GM12873 (cell line): ENCODE data around the gene ITGA5.

Experiments
- TF ChIP-seq, protein P1 (sequence below): IDR thresholded peaks from 2 replicates; pipeline ENCODE4 v1.5.1; 2012; ENCODE audit warnings: low read depth, mild to moderate bottlenecking, moderate library complexity, low read length, control low read depth; ENCODE audit not compliant: insufficient read depth; ENCODE audit errors: missing control alignments

Gene ITGA5

GRCh38 chr12:54411391-54412241, 7.5 kb downstream of the ITGA5 start:
- TF ChIP-seq, protein P1, sequence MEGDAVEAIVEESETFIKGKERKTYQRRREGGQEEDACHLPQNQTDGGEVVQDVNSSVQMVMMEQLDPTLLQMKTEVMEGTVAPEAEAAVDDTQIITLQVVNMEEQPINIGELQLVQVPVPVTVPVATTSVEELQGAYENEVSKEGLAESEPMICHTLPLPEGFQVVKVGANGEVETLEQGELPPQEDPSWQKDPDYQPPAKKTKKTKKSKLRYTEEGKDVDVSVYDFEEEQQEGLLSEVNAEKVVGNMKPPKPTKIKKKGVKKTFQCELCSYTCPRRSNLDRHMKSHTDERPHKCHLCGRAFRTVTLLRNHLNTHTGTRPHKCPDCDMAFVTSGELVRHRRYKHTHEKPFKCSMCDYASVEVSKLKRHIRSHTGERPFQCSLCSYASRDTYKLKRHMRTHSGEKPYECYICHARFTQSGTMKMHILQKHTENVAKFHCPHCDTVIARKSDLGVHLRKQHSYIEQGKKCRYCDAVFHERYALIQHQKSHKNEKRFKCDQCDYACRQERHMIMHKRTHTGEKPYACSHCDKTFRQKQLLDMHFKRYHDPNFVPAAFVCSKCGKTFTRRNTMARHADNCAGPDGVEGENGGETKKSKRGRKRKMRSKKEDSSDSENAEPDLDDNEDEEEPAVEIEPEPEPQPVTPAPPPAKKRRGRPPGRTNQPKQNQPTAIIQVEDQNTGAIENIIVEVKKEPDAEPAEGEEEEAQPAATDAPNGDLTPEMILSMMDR, result no peak

- TF ChIP-seq, protein P1, result no peak
Measured at GRCh38 chr12:54409267-54409666, 9.8 kb downstream of the ITGA5 start.

DNA sequence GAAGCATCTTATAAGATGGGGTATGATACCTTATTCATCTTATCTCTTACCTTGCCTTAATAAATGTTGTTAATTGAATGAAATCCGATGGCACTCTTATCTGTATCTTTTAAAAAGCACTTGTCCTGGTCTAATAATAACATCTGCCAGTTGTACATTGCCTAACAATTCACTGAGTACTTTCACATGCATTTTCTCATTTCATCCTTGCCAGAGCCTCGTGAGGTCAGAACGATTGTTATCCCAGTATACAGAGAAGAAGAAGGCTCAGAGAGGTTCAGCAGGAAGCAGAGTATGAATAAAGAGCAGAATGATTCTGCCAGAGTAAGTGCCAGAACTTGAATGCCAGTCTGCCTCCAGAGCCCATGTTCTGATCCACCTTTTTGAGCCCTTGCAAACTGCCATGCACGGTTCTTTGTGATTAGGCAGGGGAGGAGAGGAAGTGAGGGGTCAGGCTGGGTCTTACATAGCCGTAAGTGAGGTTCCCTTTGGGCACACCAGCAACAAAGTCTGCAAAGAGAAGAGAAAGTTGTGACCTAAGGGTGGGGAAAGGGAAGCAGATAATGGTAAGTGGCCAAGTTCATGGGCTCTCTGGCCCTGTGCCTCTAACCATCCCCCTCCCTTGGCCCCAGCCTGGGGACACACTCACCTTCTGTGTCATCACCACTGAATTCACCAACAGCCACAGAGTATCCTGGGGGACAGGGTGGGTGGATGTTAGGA, 11.7 kb downstream of the ITGA5 start:
- TF ChIP-seq, protein P1, result no peak

DNA sequence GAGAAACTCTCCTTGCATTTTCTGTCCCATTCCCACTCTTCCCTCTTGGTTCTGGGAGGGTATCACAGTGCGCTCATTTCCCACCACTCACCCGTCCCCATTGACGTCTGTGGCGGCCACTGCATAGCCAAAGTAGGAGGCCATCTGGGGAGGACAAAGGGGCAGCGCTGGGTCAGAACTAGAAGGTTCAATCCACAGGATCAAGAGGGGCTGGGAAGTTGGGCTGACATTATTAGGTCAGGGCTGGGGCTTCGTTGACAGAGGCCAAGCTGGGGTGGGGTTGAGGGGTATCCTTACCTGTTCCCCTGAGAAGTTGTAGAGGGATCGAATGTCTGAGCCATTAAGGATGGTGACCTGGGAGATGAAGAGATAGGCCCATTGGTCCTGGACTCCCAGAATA, 13.5 kb downstream of the ITGA5 start:
- TF ChIP-seq, protein P1, result no peak

- TF ChIP-seq, protein P1, result no peak
Measured at GRCh38 chr12:54405106-54405505, 14.0 kb downstream of the ITGA5 start.

DNA sequence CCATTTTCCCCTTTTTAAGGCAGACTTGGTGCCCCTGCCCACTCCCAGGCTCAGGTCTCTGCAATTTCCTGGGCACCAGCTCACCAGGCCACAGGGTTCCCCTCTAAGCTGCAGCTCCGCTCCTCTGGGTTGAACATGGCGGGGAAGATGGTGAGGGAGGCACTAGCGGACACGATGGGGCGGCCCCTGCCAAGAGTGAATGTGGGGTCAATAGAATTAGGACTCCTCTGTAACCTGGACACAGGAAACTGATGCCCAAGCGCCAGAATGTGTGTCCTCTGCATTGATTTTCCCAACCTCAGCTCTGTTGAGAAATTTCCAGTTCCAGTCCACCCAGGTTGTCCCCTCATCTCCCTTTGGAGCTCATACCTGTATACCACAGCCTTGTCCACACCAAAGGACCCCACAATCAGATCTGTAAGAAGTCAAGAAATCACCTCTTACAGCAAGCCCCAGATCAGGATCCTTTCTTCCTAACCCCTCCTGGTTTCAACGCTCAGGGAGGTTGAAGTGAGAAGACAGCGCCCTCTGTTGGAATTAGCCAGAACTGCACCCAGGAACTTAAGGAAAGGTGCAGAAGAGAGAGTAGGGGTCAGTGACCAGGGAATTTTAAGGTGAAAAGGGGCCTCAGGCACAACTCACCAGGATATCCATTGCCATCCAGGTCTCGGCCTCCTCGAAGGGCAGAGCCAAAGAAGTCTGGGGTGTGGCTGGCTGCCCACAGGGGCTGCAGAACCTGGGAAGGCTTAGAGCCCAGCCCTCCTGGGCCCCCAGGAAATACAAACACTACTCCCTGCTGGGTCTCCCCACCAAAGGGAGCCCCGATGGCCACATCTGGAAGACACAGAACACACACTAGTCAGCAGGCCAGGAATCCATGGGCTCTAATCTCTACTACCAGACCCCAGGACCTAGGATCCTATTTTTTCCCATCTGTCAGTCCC, 14.7 kb downstream of the ITGA5 start:
- TF ChIP-seq, protein P1, result peak; percentile 95
